Karpas-422 (cell line): Measurements from ENCODE around the gene KIF5B. TPM values are rescaled to one million over a fixed set of nuclear protein-coding genes. Genes with fewer than 3 reads are reported as not detected.
"Not testable (repeated sequence)": the region's sequence is repeated elsewhere in the genome, so short reads cannot be mapped to it uniquely, and the experiment has no call there.

Experiments
- DNase-seq: peaks from one replicate; pipeline ENCODE4 v3.0.0-alpha.2; 2015
- H2AFZ ChIP-seq: fragments of 200-600 bp; sonication (generic); 2 replicates; pipeline ENCODE4 v1.6.1; 2014; ENCODE audit warnings: antibody characterized with exemption, low read length, mixed read lengths
- H3K27ac ChIP-seq: fragments of 200-600 bp; sonication (generic); 2 replicates; pipeline ENCODE4 v1.5.1; 2014; ENCODE audit warnings: mild to moderate bottlenecking, low read length, moderate library complexity
- H3K27me3 ChIP-seq: fragments of 200-600 bp; sonication (generic); 2 replicates; pipeline ENCODE4 v1.6.1; 2014; ENCODE audit warnings: low read length, mixed read lengths
- H3K36me3 ChIP-seq: fragments of 200-600 bp; sonication (generic); 2 replicates; pipeline ENCODE4 v1.6.1; 2014; ENCODE audit warnings: low read length, mixed read lengths; ENCODE audit not compliant: insufficient read depth
- H3K4me1 ChIP-seq: fragments of 200-600 bp; sonication (generic); 2 replicates; pipeline ENCODE4 v1.6.1; 2014; ENCODE audit warnings: mild to moderate bottlenecking, low read length, mixed read lengths
- H3K4me2 ChIP-seq: fragments of 200-600 bp; sonication (generic); 2 replicates; pipeline ENCODE4 v1.6.1; 2014; ENCODE audit warnings: low read length, low read depth, mild to moderate bottlenecking; ENCODE audit not compliant: poor library complexity, severe bottlenecking
- H3K4me3 ChIP-seq: fragments of 200-600 bp; sonication (generic); 2 replicates; pipeline ENCODE4 v1.5.1; 2014; ENCODE audit warnings: mild to moderate bottlenecking, antibody characterized with exemption, low read length, mixed read lengths
- H3K79me2 ChIP-seq: fragments of 200-600 bp; sonication (generic); 2 replicates; pipeline ENCODE4 v1.6.1; 2014; ENCODE audit warnings: mild to moderate bottlenecking, low read length, mixed read lengths
- H3K9ac ChIP-seq: fragments of 200-600 bp; sonication (generic); 2 replicates; pipeline ENCODE4 v1.6.0; 2014; ENCODE audit warnings: low read length
- H3K9me2 ChIP-seq: fragments of 200-600 bp; sonication (generic), shearing (Covaris generic); replicated peaks from 2 replicates; pipeline ENCODE4 v1.6.0; 2014; ENCODE audit warnings: mild to moderate bottlenecking, low read length, moderate library complexity; ENCODE audit not compliant: insufficient read depth
- H3K9me3 ChIP-seq: fragments of 300-700, 200-600 bp; sonication (generic); 2 replicates; pipeline ENCODE4 v1.6.1; 2014; ENCODE audit warnings: low read length, mixed read lengths
- H4K20me1 ChIP-seq: fragments of 200-600 bp; sonication (generic); 2 replicates; pipeline ENCODE4 v1.6.1; 2014; ENCODE audit warnings: mild to moderate bottlenecking, antibody characterized with exemption, low read length, low read depth; ENCODE audit not compliant: insufficient read depth
- total RNA-seq: library from RNA; depleted of rRNA; stranded (reverse); fragments of >200 nt; shearing (Covaris generic); gene quantifications from 2 replicates; pipeline ENCODE4 v1.2.3, GENCODE V29; 2014; ENCODE audit warnings: low replicate concordance

Gene KIF5B
- total RNA-seq, 1 experiment from 2014 or later = 41.9 TPM

DNA sequence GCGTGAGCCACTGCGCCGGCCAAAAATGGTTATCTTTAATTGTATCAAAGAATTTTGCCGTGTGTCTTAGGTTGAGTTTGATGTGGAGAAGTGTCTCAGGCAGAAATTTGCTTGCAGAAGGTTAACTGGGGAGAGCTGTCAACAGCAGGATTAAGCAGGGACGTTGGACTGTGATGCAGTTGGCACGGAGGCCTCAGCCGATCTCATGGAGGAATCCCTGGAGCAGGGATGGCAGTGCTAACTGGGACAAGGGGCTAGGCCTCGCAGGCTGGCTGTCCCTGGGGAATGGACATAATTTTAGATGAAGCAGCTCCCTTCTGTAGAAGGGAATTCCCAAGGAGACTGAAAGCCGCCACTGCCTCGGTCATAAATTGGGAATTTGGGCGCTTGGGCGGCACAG is 12.3 kb upstream of the KIF5B start:
- DNase-seq = no peak
- Histone ChIP-seq H3K36me3 (no peaks in the 10 kb centered on the region), H2AFZ (no peak overlapping the region)

GRCh38 chr10:32067931-32068330 is 11.7 kb upstream of the KIF5B start:
- H3K4me1 ChIP-seq, H3K9me2 ChIP-seq, H3K4me2 ChIP-seq, H3K9me3 ChIP-seq, H3K36me3 ChIP-seq, H3K9ac ChIP-seq, H4K20me1 ChIP-seq, H3K27me3 ChIP-seq, H3K4me3 ChIP-seq, H3K79me2 ChIP-seq, H3K27ac ChIP-seq, DNase-seq, H2AFZ ChIP-seq: not testable (repeated sequence)

More for the DNA sequence above, 12.3 kb upstream of the KIF5B start:
- Histone ChIP-seq H3K4me1 (no peaks in the 10 kb centered on the region), H3K27ac (no peak overlapping the region), H3K79me2 (no peaks in the 10 kb centered on the region), H3K9me3 (no peaks in the 10 kb centered on the region), H3K4me2 (no peak overlapping the region), H3K27me3 (no peaks in the 10 kb centered on the region), H3K4me3 (no peak overlapping the region), H3K9me2 (no peaks in the 10 kb centered on the region), H3K9ac (no peak overlapping the region), H4K20me1 (no peaks in the 10 kb centered on the region)

DNA sequence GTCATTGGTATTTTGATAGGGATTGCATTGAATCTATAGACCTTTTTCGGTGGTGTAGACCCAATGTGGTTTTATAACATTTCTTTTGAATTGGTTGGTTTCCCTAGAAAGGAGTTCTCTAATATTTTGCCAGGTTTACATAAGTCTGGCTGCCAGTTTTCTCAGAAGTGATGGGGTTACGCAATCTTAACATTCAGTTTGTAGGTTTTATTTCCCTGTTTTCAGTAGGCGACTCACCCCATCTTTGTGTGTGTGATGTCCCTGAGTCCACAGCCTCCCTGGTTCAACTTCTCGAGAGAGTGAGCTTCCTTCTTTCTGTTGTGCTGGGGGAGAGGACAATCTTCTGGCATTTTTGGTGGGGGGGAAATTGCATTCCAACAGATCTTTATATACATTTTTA is 9.6 kb upstream of the KIF5B start:
- Histone ChIP-seq H3K4me3 (no peak overlapping the region), H3K9ac (no peak overlapping the region), H3K4me1 (no peaks in the 10 kb centered on the region), H3K79me2 (no peaks in the 10 kb centered on the region), H3K27ac (no peak overlapping the region), H3K9me2 (no peaks in the 10 kb centered on the region), H3K4me2 (no peak overlapping the region), H4K20me1 (no peaks in the 10 kb centered on the region), H3K9me3 (no peaks in the 10 kb centered on the region), H2AFZ (no peak overlapping the region), H3K36me3 (no peaks in the 10 kb centered on the region), H3K27me3 (no peaks in the 10 kb centered on the region)
- DNase-seq = no peak

DNA sequence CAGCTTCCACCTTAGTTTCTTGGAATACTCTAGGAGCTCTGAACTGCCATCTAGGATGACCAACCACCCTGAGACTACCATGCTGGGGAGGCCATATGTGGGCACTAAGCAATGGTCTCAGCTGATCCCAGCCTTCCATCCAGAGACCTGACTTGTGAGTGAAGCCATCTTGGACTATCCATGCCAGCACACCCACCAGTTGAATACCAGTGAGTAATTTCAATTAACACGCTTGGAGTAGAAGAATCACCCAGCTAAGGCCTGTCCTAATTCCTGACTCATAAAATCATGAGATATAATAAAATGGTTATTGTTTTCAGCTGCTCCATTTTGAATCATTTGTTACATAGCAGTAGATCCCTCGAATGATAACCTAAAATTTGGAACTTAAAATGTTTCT is 5.2 kb upstream of the KIF5B start:
- Histone ChIP-seq H4K20me1 (no peaks in the 10 kb centered on the region), H3K9me3 (no peaks in the 10 kb centered on the region), H3K27me3 (no peaks in the 10 kb centered on the region), H3K4me3 (no peak overlapping the region), H2AFZ (no peak overlapping the region), H3K4me2 (no peak overlapping the region), H3K9ac (no peak overlapping the region), H3K9me2 (no peaks in the 10 kb centered on the region), H3K79me2 (no peaks in the 10 kb centered on the region), H3K4me1 (peaks cover 9% of the 10 kb centered on the region), H3K36me3 (no peaks in the 10 kb centered on the region), H3K27ac (no peak overlapping the region)
- DNase-seq = no peak

DNA sequence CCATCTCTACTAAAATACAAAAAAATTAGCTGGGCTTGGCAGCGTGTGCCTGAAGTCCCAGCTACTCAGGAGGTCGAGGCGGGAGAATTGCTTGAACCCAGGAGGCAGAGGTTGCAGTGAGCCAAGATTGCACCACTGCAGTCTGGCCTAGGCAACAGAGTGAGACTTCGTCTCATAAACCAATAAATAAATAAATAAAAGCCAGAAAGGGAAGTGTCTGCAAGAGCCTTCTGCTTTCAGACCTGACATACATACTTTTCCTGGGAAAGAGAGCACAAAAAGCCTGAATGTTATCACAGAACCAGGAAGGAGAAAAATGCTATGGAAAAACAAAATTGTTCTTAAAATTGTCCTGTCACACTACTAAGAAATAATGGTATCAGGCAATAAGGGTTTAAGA is 4.1 kb upstream of the KIF5B start:
- no peaks in the 10 kb centered on the region for H3K27me3 ChIP-seq
- H3K9ac ChIP-seq = no peak overlapping the region
- peaks cover 2% of the 10 kb centered on the region for H4K20me1 ChIP-seq
- H3K4me2 ChIP-seq = no peak overlapping the region
- H3K79me2 ChIP-seq = peaks cover 8% of the 10 kb centered on the region
- no peak for DNase-seq
- H3K27ac ChIP-seq = no peak overlapping the region
- no peak overlapping the region for H3K4me3 ChIP-seq
- no peak overlapping the region for H2AFZ ChIP-seq
- H3K4me1 ChIP-seq = peaks cover 9% of the 10 kb centered on the region
- H3K9me3 ChIP-seq = no peaks in the 10 kb centered on the region
- no peaks in the 10 kb centered on the region for H3K9me2 ChIP-seq
- no peaks in the 10 kb centered on the region for H3K36me3 ChIP-seq

DNA sequence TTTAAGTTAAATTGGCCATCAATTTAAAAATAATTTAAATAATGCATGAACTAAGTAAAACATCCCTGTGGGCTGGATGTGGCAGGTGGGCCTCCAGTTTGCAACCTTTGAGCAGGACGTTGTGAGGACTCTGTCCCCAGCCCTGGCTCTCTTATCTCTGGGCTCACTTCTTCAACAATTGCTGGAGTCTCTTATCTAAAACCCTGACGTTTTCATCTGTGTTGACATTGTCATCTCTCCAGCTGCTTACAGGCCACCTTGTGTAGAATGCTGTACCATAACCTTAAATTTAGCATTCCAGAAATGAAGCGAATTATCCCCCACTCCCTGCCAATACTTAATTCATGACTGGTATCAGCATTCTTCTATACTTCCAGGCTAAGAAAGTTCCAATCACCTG is 3.2 kb upstream of the KIF5B start:
- H3K4me2 ChIP-seq = no peak overlapping the region
- peaks cover 11% of the 10 kb centered on the region for H4K20me1 ChIP-seq
- peaks cover 14% of the 10 kb centered on the region for H3K4me1 ChIP-seq
- H3K27ac ChIP-seq = no peak overlapping the region
- no peaks in the 10 kb centered on the region for H3K9me2 ChIP-seq
- H3K27me3 ChIP-seq = no peaks in the 10 kb centered on the region
- H3K9me3 ChIP-seq = no peaks in the 10 kb centered on the region
- no peaks in the 10 kb centered on the region for H3K36me3 ChIP-seq
- DNase-seq = no peak
- H2AFZ ChIP-seq = no peak overlapping the region
- H3K9ac ChIP-seq = no peak overlapping the region
- no peak overlapping the region for H3K4me3 ChIP-seq
- peaks cover 16% of the 10 kb centered on the region for H3K79me2 ChIP-seq

DNA sequence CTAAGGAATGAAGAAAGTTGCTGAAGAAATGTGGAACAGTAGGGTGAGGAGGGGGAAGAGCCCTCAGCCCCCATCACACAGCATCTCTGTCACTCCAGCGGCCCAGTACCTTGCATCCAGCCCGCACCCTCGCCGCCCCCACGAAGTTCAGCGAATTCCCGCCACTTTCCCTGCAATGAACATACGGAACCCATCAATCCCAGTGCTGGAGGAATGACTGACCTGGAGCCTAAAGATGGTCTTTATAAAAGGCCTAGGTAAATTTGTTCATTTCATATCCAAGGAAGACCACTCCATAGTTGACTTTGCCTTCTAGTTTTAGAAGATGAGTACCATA is 779 bp upstream of the KIF5B start:
- H3K4me1 ChIP-seq = peaks cover 38% of the 10 kb centered on the region
- H3K36me3 ChIP-seq = no peaks in the 10 kb centered on the region
- no peaks in the 10 kb centered on the region for H3K27me3 ChIP-seq
- peak overlapping the region; percentile 81; the same call in 1 of the 2 replicates for H2AFZ ChIP-seq
- H3K4me3 ChIP-seq = peak overlapping the region; percentile 95
- peak overlapping the region; percentile 93 for H3K4me2 ChIP-seq
- no peak for DNase-seq
- peaks cover 34% of the 10 kb centered on the region for H4K20me1 ChIP-seq
- H3K9ac ChIP-seq = peak overlapping the region; percentile 93
- H3K27ac ChIP-seq = no peak overlapping the region
- H3K79me2 ChIP-seq = peaks cover 41% of the 10 kb centered on the region
- H3K9me3 ChIP-seq = no peaks in the 10 kb centered on the region
- no peaks in the 10 kb centered on the region for H3K9me2 ChIP-seq

- peaks cover 44% of the 10 kb centered on the region for H4K20me1 ChIP-seq
- H2AFZ ChIP-seq = peak overlapping the region; percentile 59; the same call in 1 of the 2 replicates
- peak overlapping the region; percentile 95 for H3K4me3 ChIP-seq
- H3K9ac ChIP-seq = peak overlapping the region; percentile 93
- DNase-seq = peak; percentile 76
- no peaks in the 10 kb centered on the region for H3K27me3 ChIP-seq
- H3K9me2 ChIP-seq = no peaks in the 10 kb centered on the region
- H3K4me1 ChIP-seq = peaks cover 48% of the 10 kb centered on the region
- H3K36me3 ChIP-seq = no peaks in the 10 kb centered on the region
- peaks cover 55% of the 10 kb centered on the region for H3K79me2 ChIP-seq
- H3K4me2 ChIP-seq = peak overlapping the region; percentile 93
- H3K27ac ChIP-seq = peak overlapping the region; percentile 70
- no peaks in the 10 kb centered on the region for H3K9me3 ChIP-seq
These were observed 618 bp downstream of the KIF5B start for GRCh38 chr10:32055478-32056135.
